PFSK-1 (cell line): Measurements from ENCODE around the gene IL4R.

Source experiments
- POLR2AphosphoS5 ChIP-seq: IDR thresholded peaks from 2 replicates; pipeline ENCODE4 v1.6.1; 2012; ENCODE audit warnings: low read depth, mild to moderate bottlenecking, control low read depth, low read length, moderate library complexity
- REST ChIP-seq, 2 experiments: IDR thresholded peaks; 2 replicates each; pipeline versions ENCODE4 v1.6.1 to v1.8.0; 2011 to 2012; ENCODE audit warnings: low read depth in 2 of 2, low read length in 2 of 2, control low read depth in 1 of 2, inconsistent platforms in 1 of 2, mild to moderate bottlenecking in 1 of 2, moderate library complexity in 1 of 2; ENCODE audit not compliant: insufficient read depth in 1 of 2
- SIN3A ChIP-seq: IDR thresholded peaks from 2 replicates; pipeline ENCODE4 v1.6.1; 2012; ENCODE audit warnings: mild to moderate bottlenecking, low read length, moderate library complexity, borderline replicate concordance; ENCODE audit not compliant: insufficient read depth

GRCh38 chr16:27281243-27281642 is 32.5 kb upstream of the IL4R start:
- TF ChIP-seq REST (IDR thresholded peaks at IDR 0.05; ENCODE audit: insufficient read depth in 1 of 2, low read depth in 2 of 2, low read length in 2 of 2) (no peak), SIN3A (no peak), POLR2AphosphoS5 (no peak)
